SU-DHL-6 (cell line): ENCODE results near the gene HBZ.

Experiments used
- H2AFZ ChIP-seq: fragments of 200-600 bp; sonication (generic); 2 replicates; pipeline ENCODE4 v1.6.1; 2014; ENCODE audit warnings: low read depth, mild to moderate bottlenecking, moderate library complexity, mixed read lengths, antibody characterized with exemption, low read length; ENCODE audit not compliant: severe bottlenecking
- H3F3A ChIP-seq: fragments of 200-600 bp; shearing (Covaris generic); 2 replicates; pipeline ENCODE4 v1.6.0; 2016; ENCODE audit warnings: antibody characterized with exemption, mild to moderate bottlenecking; ENCODE audit not compliant: insufficient read depth
- H3K27ac ChIP-seq: fragments of 200-600 bp; sonication (generic); 2 replicates; pipeline ENCODE4 v1.5.1; 2016; ENCODE audit warnings: low read depth, mild to moderate bottlenecking, low read length, moderate library complexity, mixed read lengths
- H3K27me3 ChIP-seq: fragments of 200-600 bp; sonication (generic), shearing (Covaris generic); 2 replicates; pipeline ENCODE4 v1.6.0; 2014; ENCODE audit warnings: mild to moderate bottlenecking, low read length
- H3K36me3 ChIP-seq: fragments of 200-600 bp; sonication (generic); 2 replicates; pipeline ENCODE4 v1.6.1; 2014; ENCODE audit warnings: mild to moderate bottlenecking, low read length, mixed read lengths
- H3K4me2 ChIP-seq: fragments of 300-600, 200-600 bp; shearing (Covaris generic), sonication (generic); 2 replicates; pipeline ENCODE4 v1.6.0; 2014; ENCODE audit warnings: low read length, low read depth, mild to moderate bottlenecking; ENCODE audit not compliant: poor library complexity, severe bottlenecking
- H3K4me3 ChIP-seq: fragments of 200-600 bp; sonication (generic); 2 replicates; pipeline ENCODE4 v1.5.1; 2014; ENCODE audit warnings: antibody characterized with exemption, low read length, mild to moderate bottlenecking, mixed read lengths; ENCODE audit not compliant: insufficient read depth, poor library complexity, severe bottlenecking
- H3K79me2 ChIP-seq: fragments of 200-600 bp; sonication (generic); 2 replicates; pipeline ENCODE4 v1.6.1; 2014; ENCODE audit warnings: mild to moderate bottlenecking, low read length, moderate library complexity; ENCODE audit not compliant: insufficient read depth
- H3K9ac ChIP-seq: fragments of 200-600 bp; sonication (generic); 2 replicates; pipeline ENCODE4 v1.7.0; 2014; ENCODE audit warnings: mild to moderate bottlenecking, low read length
- H3K9me2 ChIP-seq: fragments of 200-600 bp; sonication (generic); replicated peaks from 2 replicates; pipeline ENCODE4 v1.6.1; 2014; ENCODE audit warnings: low read length; ENCODE audit not compliant: insufficient read depth
- H3K9me3 ChIP-seq: fragments of 200-600 bp; sonication (generic); 2 replicates; pipeline ENCODE4 v1.6.1; 2014; ENCODE audit warnings: low read length, mixed read lengths; ENCODE audit not compliant: insufficient read depth
- H4K20me1 ChIP-seq: fragments of 200-600 bp; sonication (generic); 2 replicates; pipeline ENCODE4 v1.6.1; 2014; ENCODE audit warnings: low read depth, mild to moderate bottlenecking, antibody characterized with exemption, low read length, moderate library complexity, mixed read lengths
- EZH2phosphoT487 ChIP-seq: fragments of 200-600 bp; sonication (generic), shearing (Covaris generic); conservative IDR thresholded peaks from 2 replicates; pipeline ENCODE4 v1.6.1; 2018; ENCODE audit warnings: mild to moderate bottlenecking, antibody characterized with exemption, low read length, moderate library complexity, mixed read lengths
- TF ChIP-seq, protein P1 (sequence below): fragments of 200-600 bp; sonication (generic); IDR thresholded peaks from one replicate; pipeline ENCODE4 v1.5.1; 2017; ENCODE audit warnings: antibody characterized with exemption, mild to moderate bottlenecking, low read length, moderate library complexity; ENCODE audit not compliant: insufficient read depth, poor library complexity, severe bottlenecking

Gene HBZ

DNA sequence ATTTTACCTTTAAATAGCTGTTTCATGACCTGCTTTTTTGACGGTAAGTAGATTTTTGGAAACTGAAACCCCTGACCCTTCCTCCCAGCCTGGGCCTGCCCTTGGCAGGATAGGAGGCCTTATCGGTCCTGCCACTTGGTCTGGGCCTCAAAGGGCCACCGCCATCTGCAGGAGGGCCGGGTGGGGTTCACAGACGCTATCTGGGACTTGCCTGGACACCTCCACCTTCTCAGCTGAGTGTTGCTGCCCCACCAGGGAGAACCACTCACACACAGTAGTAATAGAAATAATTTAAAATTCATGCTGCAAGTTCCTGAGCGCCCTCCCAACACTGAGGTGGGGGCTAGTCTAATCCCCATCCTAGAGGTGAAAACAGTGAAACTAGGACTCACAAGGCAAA lies 9.4 kb upstream of the HBZ start:
- no peaks in the 10 kb centered on the region for H3K27me3 ChIP-seq
- H3K36me3 ChIP-seq, result no peaks in the 10 kb centered on the region
- TF ChIP-seq, protein P1, sequence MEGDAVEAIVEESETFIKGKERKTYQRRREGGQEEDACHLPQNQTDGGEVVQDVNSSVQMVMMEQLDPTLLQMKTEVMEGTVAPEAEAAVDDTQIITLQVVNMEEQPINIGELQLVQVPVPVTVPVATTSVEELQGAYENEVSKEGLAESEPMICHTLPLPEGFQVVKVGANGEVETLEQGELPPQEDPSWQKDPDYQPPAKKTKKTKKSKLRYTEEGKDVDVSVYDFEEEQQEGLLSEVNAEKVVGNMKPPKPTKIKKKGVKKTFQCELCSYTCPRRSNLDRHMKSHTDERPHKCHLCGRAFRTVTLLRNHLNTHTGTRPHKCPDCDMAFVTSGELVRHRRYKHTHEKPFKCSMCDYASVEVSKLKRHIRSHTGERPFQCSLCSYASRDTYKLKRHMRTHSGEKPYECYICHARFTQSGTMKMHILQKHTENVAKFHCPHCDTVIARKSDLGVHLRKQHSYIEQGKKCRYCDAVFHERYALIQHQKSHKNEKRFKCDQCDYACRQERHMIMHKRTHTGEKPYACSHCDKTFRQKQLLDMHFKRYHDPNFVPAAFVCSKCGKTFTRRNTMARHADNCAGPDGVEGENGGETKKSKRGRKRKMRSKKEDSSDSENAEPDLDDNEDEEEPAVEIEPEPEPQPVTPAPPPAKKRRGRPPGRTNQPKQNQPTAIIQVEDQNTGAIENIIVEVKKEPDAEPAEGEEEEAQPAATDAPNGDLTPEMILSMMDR, result no peak
- TF ChIP-seq EZH2phosphoT487, result no peak
- H3F3A ChIP-seq, result peaks cover 10% of the 10 kb centered on the region
- peaks cover under 1% of the 10 kb centered on the region for H3K79me2 ChIP-seq
- no peak overlapping the region for H3K4me2 ChIP-seq
- H3K27ac ChIP-seq, result no peak overlapping the region
- H3K9me2 ChIP-seq, result no peaks in the 10 kb centered on the region
- H3K9me3 ChIP-seq, result no peaks in the 10 kb centered on the region
- H4K20me1 ChIP-seq, result no peaks in the 10 kb centered on the region
- H3K9ac ChIP-seq, result no peak overlapping the region
- H3K4me3 ChIP-seq, result no peak overlapping the region
- H2AFZ ChIP-seq, result no peak overlapping the region

DNA sequence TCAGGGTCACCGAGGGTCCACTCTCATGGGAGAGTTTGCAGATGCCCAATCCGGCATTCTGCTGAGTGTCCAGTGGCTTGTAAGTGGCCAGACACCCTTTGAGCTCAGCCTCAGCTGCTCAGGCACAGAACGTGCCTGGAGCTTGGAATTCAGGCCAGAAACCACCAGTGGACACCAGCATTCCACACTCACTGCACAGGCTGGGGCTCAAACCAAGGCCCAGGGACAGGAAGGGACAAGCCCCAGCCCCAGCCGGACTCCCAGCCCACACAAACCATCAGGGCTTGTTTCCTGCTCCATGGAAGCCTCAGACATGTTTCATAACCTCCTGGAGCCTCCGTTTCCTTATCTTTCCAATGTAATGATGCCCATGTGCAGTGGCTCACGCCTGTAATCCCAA lies 9.0 kb upstream of the HBZ start:
- no peaks in the 10 kb centered on the region for H4K20me1 ChIP-seq
- H3K36me3 ChIP-seq, result no peaks in the 10 kb centered on the region
- H3K4me2 ChIP-seq, result no peak overlapping the region
- H3K9me3 ChIP-seq, result no peaks in the 10 kb centered on the region
- H2AFZ ChIP-seq, result no peak overlapping the region
- no peaks in the 10 kb centered on the region for H3K79me2 ChIP-seq
- TF ChIP-seq EZH2phosphoT487, result no peak
- TF ChIP-seq, protein P1, result no peak
- H3F3A ChIP-seq, result peaks cover 10% of the 10 kb centered on the region
- H3K27ac ChIP-seq, result no peak overlapping the region
- no peak overlapping the region for H3K9ac ChIP-seq
- H3K4me3 ChIP-seq, result no peak overlapping the region
- H3K9me2 ChIP-seq, result no peaks in the 10 kb centered on the region
- no peaks in the 10 kb centered on the region for H3K27me3 ChIP-seq

DNA sequence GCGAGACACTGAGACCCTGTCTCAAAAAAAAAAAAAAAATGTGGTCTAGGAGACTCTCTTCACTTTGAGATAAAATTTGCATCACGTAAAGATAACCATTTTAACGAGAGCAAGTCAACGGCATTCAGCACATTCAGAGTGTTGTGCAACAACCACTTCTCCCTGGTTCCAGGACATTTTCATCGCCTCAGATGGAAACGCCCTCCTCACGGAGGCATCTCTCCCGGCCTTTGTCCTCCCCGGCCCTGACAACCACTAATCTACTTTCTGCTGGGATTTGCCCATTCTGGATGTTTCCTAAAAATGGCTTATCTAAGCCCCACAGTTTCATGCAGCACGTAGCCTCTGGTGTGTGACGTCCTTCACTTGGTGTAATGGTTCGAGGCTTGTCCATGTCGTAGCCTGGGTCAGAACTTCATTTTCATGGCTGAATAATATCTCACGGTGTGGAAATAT lies 7.6 kb upstream of the HBZ start:
- H3K4me2 ChIP-seq, result no peak overlapping the region
- H3K9ac ChIP-seq, result no peak overlapping the region
- H3K9me3 ChIP-seq, result no peaks in the 10 kb centered on the region
- H3K9me2 ChIP-seq, result no peaks in the 10 kb centered on the region
- H3K27ac ChIP-seq, result no peak overlapping the region
- no peaks in the 10 kb centered on the region for H3K27me3 ChIP-seq
- H3K4me3 ChIP-seq, result no peak overlapping the region
- no peaks in the 10 kb centered on the region for H4K20me1 ChIP-seq
- H2AFZ ChIP-seq, result no peak overlapping the region
- H3F3A ChIP-seq, result peaks cover 5% of the 10 kb centered on the region
- no peaks in the 10 kb centered on the region for H3K36me3 ChIP-seq
- no peaks in the 10 kb centered on the region for H3K79me2 ChIP-seq
- TF ChIP-seq EZH2phosphoT487, result no peak
- TF ChIP-seq, protein P1, result no peak

DNA sequence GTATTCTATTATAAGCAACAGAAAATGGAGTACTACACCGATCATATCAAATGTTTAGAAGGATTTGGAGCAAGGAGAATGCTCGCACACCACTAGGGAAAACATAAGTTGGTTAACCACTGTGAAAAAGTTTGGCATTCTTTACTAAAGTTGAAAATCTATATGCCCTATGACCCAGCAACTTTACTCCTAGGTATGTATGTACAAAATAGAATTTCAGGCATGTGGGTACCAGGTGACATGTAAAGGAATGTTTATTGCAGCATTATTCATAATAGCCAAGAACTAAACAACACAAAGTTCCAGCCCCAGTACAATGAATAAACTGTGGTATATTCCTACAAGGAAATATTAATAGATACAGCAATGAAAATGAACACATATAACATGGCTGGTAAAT lies 5.8 kb upstream of the HBZ start:
- TF ChIP-seq, protein P1, result no peak
- TF ChIP-seq EZH2phosphoT487, result no peak
- Histone ChIP-seq H4K20me1 (no peaks in the 10 kb centered on the region), H2AFZ (no peak overlapping the region), H3K27me3 (no peaks in the 10 kb centered on the region), H3K36me3 (no peaks in the 10 kb centered on the region), H3K79me2 (no peaks in the 10 kb centered on the region), H3K4me2 (no peak overlapping the region), H3K27ac (no peak overlapping the region), H3K9me2 (no peaks in the 10 kb centered on the region), H3F3A (0 out of 2 replicates have a peak, but pooled peaks cover 5% of the 10 kb centered on the region), H3K9me3 (no peaks in the 10 kb centered on the region), H3K9ac (no peak overlapping the region), H3K4me3 (no peak overlapping the region)
